GM23338 (cell line): Measurements from ENCODE around the gene FOXP1. TPM values are rescaled to one million over a fixed set of nuclear protein-coding genes. Genes with fewer than 3 reads are reported as not detected.

ENCODE experiments used
- ATAC-seq: fragments of 200-7000 bp; cut with Tn5 transposase; 3 replicates; pipeline ENCODE4 v1.9.1; 2020
- DNase-seq: peaks from one replicate; pipeline ENCODE4 v3.0.0-alpha.2; 2015; ENCODE audit warnings: low spot score
- H2AFZ ChIP-seq: fragments of 200-600 bp; sonication (generic); 2 replicates; pipeline ENCODE4 v1.8.0; 2016; ENCODE audit warnings: antibody characterized with exemption, mild to moderate bottlenecking, moderate library complexity
- H3F3A ChIP-seq: fragments of 200-600 bp; sonication (generic); replicated peaks from 2 replicates; pipeline ENCODE4 v1.8.0; 2017; ENCODE audit warnings: antibody characterized with exemption, mixed run types, low read depth
- H3K27ac ChIP-seq: fragments of 200-600 bp; sonication (generic); 2 replicates; pipeline ENCODE4 v1.6.1; 2016; ENCODE audit warnings: low read depth
- H3K27me3 ChIP-seq: fragments of 200-600 bp; sonication (generic); 2 replicates; pipeline ENCODE4 v1.8.0; 2016; ENCODE audit warnings: mild to moderate bottlenecking, mixed run types, moderate library complexity; ENCODE audit not compliant: insufficient read depth
- H3K36me3 ChIP-seq: fragments of 200-600 bp; sonication (generic); 2 replicates; pipeline ENCODE4 v1.8.0; 2016; ENCODE audit warnings: mild to moderate bottlenecking; ENCODE audit not compliant: insufficient read depth
- H3K4me1 ChIP-seq: fragments of 200-600 bp; sonication (generic); 2 replicates; pipeline ENCODE4 v1.8.0; 2016; ENCODE audit warnings: mild to moderate bottlenecking, moderate library complexity; ENCODE audit not compliant: insufficient read depth
- H3K4me2 ChIP-seq: fragments of 200-600 bp; sonication (generic); 2 replicates; pipeline ENCODE4 v1.7.1; 2017; ENCODE audit warnings: mixed run types
- H3K4me3 ChIP-seq: fragments of 200-600 bp; sonication (generic); 2 replicates; pipeline ENCODE4 v1.6.1; 2016; ENCODE audit warnings: mixed run types
- H3K79me2 ChIP-seq: fragments of 200-600 bp; sonication (generic); replicated peaks from 2 replicates; pipeline ENCODE4 v1.8.0; 2017; ENCODE audit warnings: mild to moderate bottlenecking; ENCODE audit not compliant: insufficient read depth
- H3K9me2 ChIP-seq: fragments of 200-600 bp; sonication (generic); 2 replicates; pipeline ENCODE4 v1.8.0; 2017; ENCODE audit not compliant: insufficient read depth
- H4K20me1 ChIP-seq: fragments of 200-600 bp; sonication (generic); replicated peaks from 2 replicates; pipeline ENCODE4 v1.8.0; 2017; ENCODE audit warnings: mild to moderate bottlenecking; ENCODE audit not compliant: insufficient read depth
- H3K27ac Mint-ChIP-seq: 2 replicates; pipeline ENCODE4 v1.8.0; 2020; ENCODE audit warnings: inconsistent platforms, mild to moderate bottlenecking, moderate library complexity, mixed read lengths
- H3K27me3 Mint-ChIP-seq: 3 replicates; pipeline ENCODE4 v1.8.0; 2022; ENCODE audit warnings: low read depth, mild to moderate bottlenecking, moderate library complexity, mixed read lengths, inconsistent platforms; ENCODE audit not compliant: insufficient read depth, poor library complexity
- H3K36me3 Mint-ChIP-seq: 3 replicates; pipeline ENCODE4 v1.8.0; 2021; ENCODE audit warnings: low read depth, mild to moderate bottlenecking, inconsistent platforms, moderate library complexity, mixed read lengths
- H3K4me1 Mint-ChIP-seq: 3 replicates; pipeline ENCODE4 v1.8.0; 2020; ENCODE audit warnings: mild to moderate bottlenecking, inconsistent platforms, mixed read lengths
- H3K4me3 Mint-ChIP-seq: 3 replicates; pipeline ENCODE4 v1.8.0; 2021; ENCODE audit warnings: moderate library complexity, mild to moderate bottlenecking, inconsistent platforms, mixed read lengths
- H3K9me3 Mint-ChIP-seq: 3 replicates; pipeline ENCODE4 v1.8.0; 2020; ENCODE audit warnings: moderate library complexity, mild to moderate bottlenecking, inconsistent platforms, mixed read lengths
- CREB1 ChIP-seq: fragments of 250-450 bp; sonication (Bioruptor Pico); IDR thresholded peaks from 2 replicates; pipeline ENCODE4 v1.5.0; 2020; ENCODE audit warnings: low read depth, mild to moderate bottlenecking, moderate library complexity
- CTCF ChIP-seq, 2 experiments: fragments of 200-600 bp in 1 of 2; sonication (generic) in 1 of 2; conservative IDR thresholded peaks; 2 replicates each; pipeline versions ENCODE4 v1.5.1 to v1.6.1; 2016 to 2017; ENCODE audit warnings: antibody characterized with exemption in 2 of 2, low read depth in 2 of 2, mild to moderate bottlenecking in 2 of 2, moderate library complexity in 1 of 2
- ETS1 ChIP-seq: IDR thresholded peaks from 2 replicates; pipeline ENCODE4 v1.6.1; 2016; ENCODE audit warnings: antibody characterized with exemption
- EZH2 ChIP-seq: fragments of 200-600 bp; sonication (generic); IDR thresholded peaks from one replicate; pipeline ENCODE4 v1.8.0; 2017; ENCODE audit warnings: antibody characterized with exemption, mild to moderate bottlenecking, low read depth; ENCODE audit not compliant: unreplicated experiment
- EZH2phosphoT487 ChIP-seq: fragments of 200-600 bp; sonication (generic); IDR thresholded peaks from one replicate; pipeline ENCODE4 v1.8.1; 2018; ENCODE audit warnings: antibody characterized with exemption; ENCODE audit not compliant: unreplicated experiment
- JUNB ChIP-seq: IDR thresholded peaks from one replicate; pipeline ENCODE4 v1.6.1; 2016; ENCODE audit warnings: antibody characterized with exemption; ENCODE audit not compliant: unreplicated experiment
- NANOG ChIP-seq: IDR thresholded peaks from 2 replicates; pipeline ENCODE4 v1.6.1; 2016; ENCODE audit warnings: antibody characterized with exemption, borderline replicate concordance
- POLR2AphosphoS5 ChIP-seq: IDR thresholded peaks from 2 replicates; pipeline ENCODE4 v1.6.1; 2016; ENCODE audit warnings: antibody characterized with exemption, low read depth
- REST ChIP-seq: IDR thresholded peaks from one replicate; pipeline ENCODE4 v1.6.1; 2018; ENCODE audit warnings: antibody characterized with exemption; ENCODE audit not compliant: unreplicated experiment
- STAT1 ChIP-seq: IDR thresholded peaks from one replicate; pipeline ENCODE4 v1.6.1; 2016; ENCODE audit warnings: antibody characterized with exemption; ENCODE audit not compliant: unreplicated experiment
- ZNF114 ChIP-seq: fragments of 250-450 bp; sonication (Bioruptor Pico); IDR thresholded peaks from 2 replicates; pipeline ENCODE4 v1.5.0; 2020; ENCODE audit warnings: mild to moderate bottlenecking, moderate library complexity
- ZNF331 ChIP-seq: fragments of 250-450 bp; sonication (Bioruptor Pico); IDR thresholded peaks from 2 replicates; pipeline ENCODE4 v1.5.0; 2020; ENCODE audit warnings: low read depth, mild to moderate bottlenecking, moderate library complexity
- ZNF462 ChIP-seq: fragments of 250-450 bp; sonication (Bioruptor Pico); IDR thresholded peaks from 2 replicates; pipeline ENCODE4 v1.5.0; 2020; ENCODE audit warnings: mild to moderate bottlenecking, moderate library complexity
- polyA plus RNA-seq: library from polyadenylated mRNA; unstranded; fragments of >200 nt; fragmentation: Nextera tagmentation; extraction: Ambion mirVana; gene quantifications from 2 replicates; pipeline ENCODE4 v1.2.1, GENCODE V29; 2016
- total RNA-seq: library from RNA; depleted of rRNA; stranded (reverse); fragments of >200 nt; shearing (Covaris generic); gene quantifications from 2 replicates; pipeline ENCODE4 v1.2.3, GENCODE V29; 2014

FOXP1 gene
- total and polyA plus RNA-seq, 2 experiments from 2014 or later: 32.9 to 35.5 TPM

GRCh38 chr3:71395927-71396695 is 187.4 kb downstream of the FOXP1 start:
- Mint-ChIP-seq H3K27ac (no peak overlapping the region), H3K4me1 (peaks cover 15% of the 10 kb centered on the region), H3K27me3 (no peaks in the 10 kb centered on the region), H3K4me3 (no peak overlapping the region), H3K36me3 (no peaks in the 10 kb centered on the region), H3K9me3 (no peaks in the 10 kb centered on the region)
- Histone ChIP-seq H3F3A (no peaks in the 10 kb centered on the region), H4K20me1 (no peaks in the 10 kb centered on the region), H3K27me3 (no peaks in the 10 kb centered on the region), H3K9me2 (no peaks in the 10 kb centered on the region), H3K27ac (peak overlapping the region; percentile 36; the same call in 1 of the 2 replicates), H3K36me3 (no peaks in the 10 kb centered on the region), H3K4me3 (no peak overlapping the region), H3K79me2 (no peaks in the 10 kb centered on the region), H2AFZ (no peak overlapping the region), H3K4me2 (no peak overlapping the region), H3K4me1 (peaks cover 1% of the 10 kb centered on the region)
- TF ChIP-seq STAT1 (no peak), EZH2phosphoT487 (no peak), ZNF114 (CRISPR knock-in tag) (no peak), ZNF462 (CRISPR knock-in tag) (no peak), ZNF331 (CRISPR knock-in tag) (no peak), ETS1 (no peak), CREB1 (CRISPR knock-in tag) (no peak), POLR2AphosphoS5 (no peak), JUNB (no peak), EZH2 (no peak), CTCF (conservative IDR thresholded peaks at IDR 0.05; ENCODE audit: low read depth in 2 of 2) (no peak), NANOG (no peak), REST (no peak)
- ATAC-seq (no peak), DNase-seq (no peak)
